HepG2 (cell line): Measurements from ENCODE around the gene STARD6. TPM values are rescaled to one million over a fixed set of nuclear protein-coding genes. Genes with fewer than 3 reads are reported as not detected.

Experiments
- ATAC-seq: fragments of 200-7000 bp; cut with Tn5 transposase; 3 replicates; pipeline ENCODE4 v1.9.1; 2020; ENCODE audit warnings: mild to moderate bottlenecking, moderate library complexity
- BruUV-seq: library from RNA; stranded (reverse); fragments of 400-500 nt; replicated peaks from 2 replicates; lab custom pipeline; 2021; lab: Mats Ljungman, UMichigan
- CTCF ChIA-PET: fragments of 300-600 bp; formaldehyde crosslinking; extraction: SDS; loops from one replicate; lab custom pipeline; 2021; ENCODE audit warnings: low total read pairs, inconsistent platforms, low intra/inter-chr PET ratio; lab: Yijun Ruan, JAX
- POLR2A ChIA-PET: fragments of 350-600 bp; sonication (Branson Sonifier 250); formaldehyde crosslinking; loops from one replicate; lab custom pipeline; 2020; ENCODE audit warnings: antibody characterized with exemption, inconsistent platforms; lab: Yijun Ruan, JAX
- DNase-seq: peaks from one replicate; pipeline ENCODE4 v3.0.0-alpha.2; 2015; ENCODE audit warnings: low spot score
- FAIRE-seq: peaks from 3 replicates; lab custom pipeline; 2011; peaks lifted over from hg19 to GRCh38; lab: Jason Lieb, UNC
- H2AFZ ChIP-seq: one replicate; pipeline ENCODE4 v1.6.1; 2011; ENCODE audit warnings: low read length, inconsistent platforms
- H3K27ac ChIP-seq: fragments of 300-600 bp; 3 replicates; pipeline ENCODE4 v1.8.0; 2011; ENCODE audit warnings: mixed run types, mild to moderate bottlenecking, mixed read lengths, low read length, inconsistent platforms; ENCODE audit not compliant: insufficient read depth; ENCODE audit errors: extremely low read length
- H3K27me3 ChIP-seq, 2 experiments: fragments of 200-600 bp in 1 of 2; 2 replicates in 1 of 2; 3 replicates in 1 of 2; pipeline versions ENCODE4 v1.6.0 to v1.8.0; 2011; ENCODE audit warnings: low read length in 2 of 2, mild to moderate bottlenecking in 2 of 2, moderate library complexity in 2 of 2, inconsistent platforms in 1 of 2; ENCODE audit not compliant: insufficient read depth in 2 of 2, control insufficient read depth in 1 of 2
- H3K36me3 ChIP-seq, 2 experiments: fragments of 200-600 bp in 1 of 2; replicated peaks in 1 of 2; 2 replicates in 1 of 2; 3 replicates in 1 of 2; pipeline versions ENCODE4 v1.5.1 to v1.8.0; 2011; ENCODE audit warnings: low read length in 2 of 2, inconsistent platforms in 1 of 2; ENCODE audit not compliant: insufficient read depth in 2 of 2, control insufficient read depth in 1 of 2
- H3K4me1 ChIP-seq: 2 replicates; pipeline ENCODE4 v1.5.1; 2012; ENCODE audit warnings: low read length, inconsistent platforms; ENCODE audit not compliant: insufficient read depth
- H3K4me2 ChIP-seq: 2 replicates; pipeline ENCODE4 v1.6.0; 2011; ENCODE audit warnings: low read depth, low read length, inconsistent platforms
- H3K4me3 ChIP-seq, 3 experiments: fragments of 200-600 bp in 1 of 3; sonication (generic), shearing (Covaris generic) in 1 of 3; replicated peaks in 1 of 3; 2 replicates each; pipeline ENCODE4 v1.5.1; 2011 to 2016; ENCODE audit warnings: low read length in 3 of 3, inconsistent platforms in 2 of 3, low read depth in 2 of 3, mild to moderate bottlenecking in 2 of 3, control low read depth in 1 of 3, mixed read lengths in 1 of 3; ENCODE audit not compliant: insufficient read depth in 1 of 3
- H3K79me2 ChIP-seq: one replicate; pipeline ENCODE4 v1.6.1; 2011; ENCODE audit warnings: low read length, inconsistent platforms; ENCODE audit not compliant: insufficient read depth
- H3K9ac ChIP-seq: 2 replicates; pipeline ENCODE4 v1.6.0; 2011; ENCODE audit warnings: mild to moderate bottlenecking, low read depth, low read length, inconsistent platforms; ENCODE audit not compliant: insufficient read depth
- H3K9me3 ChIP-seq: 2 replicates; pipeline ENCODE4 v1.5.1; 2012; ENCODE audit warnings: mild to moderate bottlenecking, low read length
- H4K20me1 ChIP-seq: 2 replicates; pipeline ENCODE4 v1.6.0; 2011; ENCODE audit warnings: inconsistent platforms, mild to moderate bottlenecking, low read length, moderate library complexity; ENCODE audit not compliant: insufficient read depth
- BCL6 ChIP-seq: IDR thresholded peaks from 2 replicates; pipeline ENCODE4 v1.6.1; 2016; ENCODE audit warnings: missing genetic modification reagents, missing compliant biosample characterization
- CEBPG ChIP-seq: IDR thresholded peaks from 2 replicates; pipeline ENCODE4 v1.6.1; 2016
- FLYWCH1 ChIP-seq: sonication (generic); formaldehyde crosslinking; IDR thresholded peaks from 2 replicates; pipeline ENCODE4 v1.8.1; 2023; ENCODE audit warnings: mild to moderate bottlenecking, missing genetic modification reagents
- FOXO4 ChIP-seq: sonication (generic); formaldehyde crosslinking; conservative IDR thresholded peaks from 2 replicates; pipeline ENCODE4 v1.8.1; 2023; ENCODE audit warnings: missing genetic modification reagents
- ISX ChIP-seq: sonication (generic); formaldehyde crosslinking; conservative IDR thresholded peaks from 2 replicates; pipeline ENCODE4 v1.5.0; 2020; ENCODE audit warnings: missing genetic modification reagents
- JUND ChIP-seq: sonication (generic); formaldehyde crosslinking; IDR thresholded peaks from 2 replicates; pipeline ENCODE4 v1.8.0; 2022; ENCODE audit warnings: mild to moderate bottlenecking, missing genetic modification reagents
- MLX ChIP-seq: IDR thresholded peaks from 2 replicates; pipeline ENCODE4 v1.6.1; 2016
- MLXIP ChIP-seq: sonication (generic); formaldehyde crosslinking; IDR thresholded peaks from 2 replicates; pipeline ENCODE4 v1.9.0; 2021; ENCODE audit warnings: missing genetic modification reagents, borderline replicate concordance
- MXD1 ChIP-seq: sonication (generic); formaldehyde crosslinking; IDR thresholded peaks from 2 replicates; pipeline ENCODE4 v1.4.0; 2020; ENCODE audit warnings: mild to moderate bottlenecking, missing genetic modification reagents
- MXD4 ChIP-seq: IDR thresholded peaks from 2 replicates; pipeline ENCODE4 v1.6.1; 2016; ENCODE audit warnings: mild to moderate bottlenecking, missing biosample characterization, missing genetic modification reagents
- NAIF1 ChIP-seq: sonication (generic); formaldehyde crosslinking; IDR thresholded peaks from 2 replicates; pipeline ENCODE4 v1.5.0; 2020; ENCODE audit warnings: mild to moderate bottlenecking, missing genetic modification reagents, borderline replicate concordance
- RBM39 ChIP-seq: fragments of 200-400 bp; formaldehyde crosslinking; IDR thresholded peaks from one replicate; pipeline ENCODE4 v1.6.1; 2018; ENCODE audit warnings: antibody characterized with exemption, mild to moderate bottlenecking, low read depth, low read length; ENCODE audit not compliant: poor library complexity, severe bottlenecking
- SCMH1 ChIP-seq: sonication (generic); formaldehyde crosslinking; IDR thresholded peaks from 2 replicates; pipeline ENCODE4 v1.9.0; 2021; ENCODE audit warnings: missing genetic modification reagents, mild to moderate bottlenecking, borderline replicate concordance
- THAP8 ChIP-seq: sonication (generic); formaldehyde crosslinking; IDR thresholded peaks from 2 replicates; pipeline ENCODE4 v1.5.1; 2020; ENCODE audit warnings: missing genetic modification reagents, mild to moderate bottlenecking, borderline replicate concordance
- TMF1 ChIP-seq: sonication (generic); formaldehyde crosslinking; IDR thresholded peaks from 2 replicates; pipeline ENCODE4 v1.8.1; 2022; ENCODE audit warnings: low read depth, missing genetic modification reagents
- ZBTB7A ChIP-seq: sonication (generic); formaldehyde crosslinking; IDR thresholded peaks from 2 replicates; pipeline ENCODE4 v1.8.0; 2022; ENCODE audit warnings: mild to moderate bottlenecking, missing genetic modification reagents
- ZBTB8A ChIP-seq: sonication (generic); formaldehyde crosslinking; IDR thresholded peaks from 2 replicates; pipeline ENCODE4 v1.4.0; 2020; ENCODE audit warnings: mild to moderate bottlenecking, low read depth, missing genetic modification reagents, borderline replicate concordance
- ZMAT3 ChIP-seq: sonication (generic); formaldehyde crosslinking; conservative IDR thresholded peaks from 2 replicates; pipeline ENCODE4 v1.7.0; 2021; ENCODE audit warnings: missing genetic modification reagents
- WGBS: methylation state at CpG from one replicate; pipeline ENCODE4 v1.1.6; 2017; ENCODE audit warnings: low lambda C conversion rate; 5-methylcytosine and 5-hydroxymethylcytosine counted together
- in situ Hi-C: cut with HindIII; loops from 2 replicates; pipeline ENCODE4 v1.10.0; 2017; ENCODE audit warnings: low pct_unique_long_range_greater_than_20kb; ENCODE audit not compliant: extremely low pct_ligation_motif_present
- intact Hi-C: fragments of 100-400 bp; cut with micrococcal nuclease; formaldehyde crosslinking; loops from one replicate; pipeline ENCODE4 v1.10.0; 2022; ENCODE audit not compliant: unreplicated experiment
- polyA plus RNA-seq, 8 experiments: library from polyadenylated mRNA; depleted of rRNA in 3 of 8; stranded (reverse) in 7 of 8; unstranded in 1 of 8; fragments of >200 nt; fragmentation: Illumina TruSeq in 4 of 8; extraction: Trizol in 4 of 8; gene quantifications; 2 replicates each; pipeline versions ENCODE4 v1.2.1 to v1.2.3, GENCODE V29; 2011 to 2016; ENCODE audit warnings: low read depth in 4 of 8, missing spikeins in 1 of 8, mixed read lengths in 1 of 8; ENCODE audit not compliant: insufficient read depth in 1 of 8
- total RNA-seq, 5 experiments: library from RNA; depleted of rRNA; stranded (reverse); fragments of >200 nt; fragmentation: Illumina TruSeq; extraction: Trizol; gene quantifications; 2 replicates each; pipeline ENCODE4 v1.2.3, GENCODE V29; 2016; ENCODE audit warnings: low read depth in 1 of 5

The STARD6 gene
- total and polyA plus RNA-seq, 2 of the 13 experiments (the other 11 are each of a cell fraction or from before 2014, with no cell fraction given) = not detected

GRCh38 chr18:54278615-54279014 lies 79.0 kb downstream of the STARD6 start:
- CTCF ChIA-PET = no interaction called here
- H3K4me3 ChIP-seq = no peak overlapping the region
- H3K79me2 ChIP-seq = no peaks in the 10 kb centered on the region
- TF ChIP-seq ZMAT3 (CRISPR knock-in tag) (no peak), NAIF1 (CRISPR knock-in tag) (no peak), RBM39 (no peak), ZBTB7A (CRISPR knock-in tag) (no peak), ISX (CRISPR knock-in tag) (no peak), FOXO4 (no peak), THAP8 (no peak), MXD1 (no peak), CEBPG (CRISPR knock-in tag) (no peak), TMF1 (CRISPR knock-in tag) (no peak), MLXIP (no peak), MLX (CRISPR knock-in tag) (no peak), FLYWCH1 (CRISPR knock-in tag) (no peak), MXD4 (CRISPR knock-in tag) (no peak), ZBTB8A (no peak), BCL6 (CRISPR knock-in tag) (no peak), SCMH1 (no peak), JUND (CRISPR knock-in tag) (no peak)
- TF ChIP-seq, all 625 proteins: peak for 0
- no peak overlapping the region for H2AFZ ChIP-seq
- no peak for ATAC-seq
- no peak overlapping the region for H3K9ac ChIP-seq
- no peak overlapping the region for H3K27ac ChIP-seq
- no peak for DNase-seq
- no peak overlapping the region for H3K4me2 ChIP-seq
- H4K20me1 ChIP-seq = no peaks in the 10 kb centered on the region
- H3K4me1 ChIP-seq = peaks cover 11% of the 10 kb centered on the region
- H3K9me3 ChIP-seq = no peaks in the 10 kb centered on the region
- WGBS = 100% methylated on average over 1 of the region's 1 CpG
- no peaks in the 10 kb centered on the region for H3K27me3 ChIP-seq
- H3K36me3 ChIP-seq = peaks cover 1 to 19% of the 10 kb centered on the region in 2 experiments; a peak in 4 of 5 replicates
- in situ Hi-C loops = loop anchor here (10.0 kb wide), 1 partner anchor 54 kb away; the partner anchor contains the start of gene MBD2
- intact Hi-C loops = no loop called here
- POLR2A ChIA-PET = no interaction called here
- BruUV-seq = no TSS peak
- no peak for FAIRE-seq
